Endodermal cell (in vitro differentiated cells): ENCODE results near the gene MFRP. TPM values are rescaled to one million over a fixed set of nuclear protein-coding genes. Genes with fewer than 3 reads are reported as not detected.

ENCODE experiments used
- DNase-seq: peaks from one replicate; pipeline ENCODE4 v3.0.0-alpha.2; 2017
- H3K27ac ChIP-seq: 2 replicates; pipeline ENCODE4 v1.5.1; 2013; ENCODE audit warnings: mild to moderate bottlenecking, low read depth, low read length, moderate library complexity
- H3K27me3 ChIP-seq: 2 replicates; pipeline ENCODE4 v1.6.1; 2013; ENCODE audit warnings: mild to moderate bottlenecking, low read length, moderate library complexity; ENCODE audit not compliant: insufficient read depth, control insufficient read depth, poor library complexity, severe bottlenecking
- H3K36me3 ChIP-seq: 2 replicates; pipeline ENCODE4 v1.7.0; 2013; ENCODE audit warnings: mild to moderate bottlenecking, low read length, moderate library complexity; ENCODE audit not compliant: control insufficient read depth, insufficient read depth
- H3K4me1 ChIP-seq: one replicate; pipeline ENCODE4 v1.7.0; 2013; ENCODE audit warnings: low read length; ENCODE audit not compliant: control insufficient read depth, insufficient read depth
- H3K4me3 ChIP-seq: 2 replicates; pipeline ENCODE4 v1.5.1; 2013; ENCODE audit warnings: mild to moderate bottlenecking, low read length, moderate library complexity
- H3K9ac ChIP-seq: 2 replicates; pipeline ENCODE4 v1.6.1; 2013; ENCODE audit warnings: mild to moderate bottlenecking, low read length, moderate library complexity; ENCODE audit not compliant: poor library complexity, severe bottlenecking; ENCODE audit errors: extremely low read depth
- H3K9me3 ChIP-seq: 2 replicates; pipeline ENCODE4 v1.6.1; 2013; ENCODE audit warnings: mild to moderate bottlenecking, low read length, moderate library complexity; ENCODE audit not compliant: control insufficient read depth
- H3K27ac Mint-ChIP-seq: 2 replicates; pipeline ENCODE4 v1.8.0; 2020; ENCODE audit warnings: mixed read lengths
- H3K27me3 Mint-ChIP-seq: 2 replicates; pipeline ENCODE4 v1.8.0; 2021; ENCODE audit warnings: mild to moderate bottlenecking, mixed read lengths; ENCODE audit not compliant: insufficient read depth
- H3K36me3 Mint-ChIP-seq: 2 replicates; pipeline ENCODE4 v1.8.0; 2020; ENCODE audit warnings: low read depth, mixed read lengths
- H3K4me1 Mint-ChIP-seq: 2 replicates; pipeline ENCODE4 v1.8.0; 2020; ENCODE audit warnings: mixed read lengths
- H3K4me3 Mint-ChIP-seq: 2 replicates; pipeline ENCODE4 v1.8.0; 2020; ENCODE audit warnings: mild to moderate bottlenecking, moderate library complexity, mixed read lengths
- H3K9me3 Mint-ChIP-seq: 2 replicates; pipeline ENCODE4 v1.8.0; 2020; ENCODE audit warnings: mild to moderate bottlenecking, mixed read lengths
- CTCF ChIP-seq: fragments of 200-600 bp; sonication (generic); conservative IDR thresholded peaks from 2 replicates; pipeline ENCODE4 v1.5.0; 2021; ENCODE audit warnings: antibody characterized with exemption, mild to moderate bottlenecking
- WGBS, 2 experiments: methylation state at CpG; one replicate each; pipeline versions ENCODE4 v1.1.5 to v1.1.7; 2013; ENCODE audit warnings: missing lambda C conversion rate in 2 of 2, mixed read lengths in 1 of 2; ENCODE audit not compliant: insufficient coverage in 1 of 2, insufficient read length in 1 of 2; 5-methylcytosine and 5-hydroxymethylcytosine counted together
- total RNA-seq, 2 donors: library from RNA; stranded (reverse); fragmentation: NEBNext Ultra II Directional in 1 of 2; extraction: Animal tissue kit (Norgen Biotek cat#: 25700) in 1 of 2; gene quantifications; 2 replicates in 1 of 2; 3 replicates in 1 of 2; pipeline ENCODE4 v1.2.1, GENCODE V29; 2021

Gene MFRP
- total RNA-seq, 2 donors from 2014 or later = not detected

DNA sequence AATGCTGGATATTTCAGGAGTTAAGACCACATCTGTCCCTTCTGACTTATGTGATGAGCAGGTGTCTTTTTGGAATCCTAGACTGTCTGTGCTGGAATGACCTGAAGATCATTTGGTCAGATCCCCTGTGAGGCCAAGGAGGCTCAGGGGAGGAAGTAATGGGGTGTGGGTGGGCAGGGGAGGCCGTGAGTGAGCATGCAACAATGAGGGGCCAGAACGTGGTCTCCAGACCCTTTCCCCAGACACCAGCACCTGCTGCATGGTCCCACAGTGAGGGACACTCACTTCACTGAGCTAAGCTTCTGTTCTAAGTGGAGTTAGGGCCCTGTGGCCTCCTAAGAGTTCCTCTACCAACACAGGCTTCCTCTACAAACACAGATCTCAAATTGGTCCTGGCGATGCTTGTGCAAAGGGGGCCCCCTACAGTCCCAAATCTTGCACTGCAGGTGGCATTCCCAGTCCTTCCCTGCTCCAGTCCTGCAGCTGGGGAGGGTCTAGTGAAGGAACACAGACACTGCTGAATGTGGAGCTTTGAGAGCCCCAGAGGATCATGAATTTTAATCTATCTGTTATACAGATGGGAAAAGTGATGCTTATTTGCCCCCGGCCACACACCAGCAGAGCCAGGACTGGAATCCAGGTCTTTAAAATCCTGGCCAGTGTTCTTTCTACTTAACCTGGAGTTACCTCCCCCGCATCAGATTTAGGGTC lies 27.6 kb upstream of the MFRP start:
- Mint-ChIP-seq H3K27me3 (no peaks in the 10 kb centered on the region), H3K4me1 (peaks cover 72% of the 10 kb centered on the region), H3K36me3 (peaks cover 18% of the 10 kb centered on the region), H3K9me3 (no peaks in the 10 kb centered on the region), H3K27ac (no peak overlapping the region), H3K4me3 (no peak overlapping the region)
- Histone ChIP-seq H3K9ac (no peak overlapping the region), H3K4me3 (peak overlapping the region; percentile 11), H3K27ac (no peak overlapping the region), H3K4me1 (peaks cover 45% of the 10 kb centered on the region), H3K36me3 (peaks cover 39% of the 10 kb centered on the region), H3K27me3 (no peaks in the 10 kb centered on the region), H3K9me3 (no peaks in the 10 kb centered on the region)
- TF ChIP-seq CTCF = peak; percentile 95
- WGBS, 2 experiments = 40 to 49% methylated on average over 1 to 5 of the region's 5 CpGs
- DNase-seq = peak; percentile 97

DNA sequence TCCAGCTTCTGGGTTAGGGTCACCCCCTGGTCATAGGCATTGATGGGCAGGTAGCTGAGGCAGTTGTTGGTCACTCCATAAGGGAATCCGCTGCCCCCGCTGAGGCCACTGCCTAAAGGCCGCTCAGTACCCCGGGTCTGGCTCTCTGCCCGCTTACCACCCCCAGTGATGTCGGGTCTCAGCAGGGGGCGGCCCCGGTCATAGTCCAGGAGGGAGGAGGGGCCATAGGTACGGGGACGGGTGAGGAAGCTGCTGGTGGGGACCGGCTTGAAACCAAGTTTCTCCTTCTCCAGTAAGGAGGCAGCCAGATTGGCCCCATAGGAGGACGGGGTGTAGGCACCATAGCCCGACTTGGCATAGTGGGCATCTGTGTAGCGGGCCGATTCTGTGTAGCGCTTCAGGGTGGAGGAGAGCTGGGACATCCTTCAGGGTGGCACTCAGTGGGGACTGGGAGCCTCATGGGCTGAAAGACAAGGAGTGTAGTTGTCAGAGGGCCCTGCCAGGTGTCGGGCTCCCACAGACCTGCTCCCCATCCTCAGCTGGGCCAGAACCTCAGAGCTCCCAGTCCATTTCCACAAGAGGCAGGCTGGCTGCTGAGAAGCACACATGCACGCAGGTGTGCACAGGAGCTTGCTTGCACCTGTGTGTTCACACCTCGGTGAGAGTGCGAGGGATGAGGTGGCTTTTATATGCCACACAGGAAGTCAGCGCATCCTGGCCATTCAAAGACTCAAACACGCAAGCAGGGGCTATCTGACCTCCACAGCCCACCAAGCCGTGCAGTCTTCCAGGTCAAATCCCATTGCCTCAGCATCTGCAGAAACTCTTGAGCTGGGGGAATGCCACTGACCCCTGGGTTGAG lies 26.8 kb upstream of the MFRP start:
- no peak for TF ChIP-seq CTCF
- H3K36me3 ChIP-seq = peaks cover 39% of the 10 kb centered on the region
- no peak overlapping the region for H3K4me3 ChIP-seq
- peaks cover 50% of the 10 kb centered on the region for H3K4me1 ChIP-seq
- Mint-ChIP-seq H3K4me1 (peaks cover 72% of the 10 kb centered on the region), H3K4me3 (no peak overlapping the region), H3K36me3 (peaks cover 18% of the 10 kb centered on the region), H3K27me3 (no peaks in the 10 kb centered on the region), H3K27ac (no peak overlapping the region), H3K9me3 (no peaks in the 10 kb centered on the region)
- DNase-seq = no peak
- no peak overlapping the region for H3K27ac ChIP-seq
- H3K9ac ChIP-seq = no peak overlapping the region
- 89 to 92% methylated on average over 14 to 23 of the region's 23 CpGs for WGBS, 2 experiments
- H3K27me3 ChIP-seq = no peaks in the 10 kb centered on the region
- H3K9me3 ChIP-seq = no peaks in the 10 kb centered on the region

DNA sequence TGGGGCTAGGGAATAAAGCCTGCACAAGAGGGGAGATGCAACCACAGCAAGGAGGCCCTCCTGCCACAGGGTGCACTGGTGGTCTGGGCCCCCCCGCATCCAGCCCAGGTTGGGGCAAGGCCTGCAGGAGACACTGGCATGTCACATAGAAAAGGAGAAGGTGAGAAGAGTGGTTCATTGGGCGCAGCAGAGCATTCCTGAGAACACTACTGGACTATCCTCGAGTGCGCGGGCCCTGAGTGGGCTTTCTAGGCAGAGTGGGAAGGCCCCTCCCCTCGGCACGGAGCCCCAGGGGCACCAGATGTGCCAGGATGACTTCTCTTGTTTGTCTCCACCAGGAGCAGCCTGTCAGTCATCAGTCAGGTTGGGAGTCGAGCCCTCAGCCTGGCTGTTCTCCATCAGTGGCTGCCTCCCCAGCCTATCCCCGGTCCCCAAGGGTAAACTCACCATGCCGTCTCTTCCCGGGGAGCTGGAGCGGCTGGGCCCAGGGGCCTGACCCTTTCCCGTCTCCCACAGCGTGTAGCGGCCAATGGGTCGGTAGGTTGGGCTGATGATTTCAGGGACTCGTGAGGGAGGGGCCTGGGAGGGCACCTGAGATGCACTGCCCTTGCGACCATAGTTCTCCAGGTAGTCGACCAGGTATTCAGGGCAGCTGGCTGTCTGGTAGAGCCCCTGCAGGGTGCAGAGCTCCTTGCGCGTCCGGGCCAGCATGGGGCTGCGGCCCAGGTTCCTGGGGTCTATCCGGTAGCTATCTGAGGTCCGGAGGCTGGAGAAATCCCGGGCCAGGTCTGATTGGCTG lies 26.0 kb upstream of the MFRP start:
- H3K27me3 Mint-ChIP-seq = no peaks in the 10 kb centered on the region
- H3K27ac ChIP-seq = no peak overlapping the region
- no peaks in the 10 kb centered on the region for H3K9me3 ChIP-seq
- peaks cover 18% of the 10 kb centered on the region for H3K36me3 Mint-ChIP-seq
- H3K4me1 Mint-ChIP-seq = peaks cover 68% of the 10 kb centered on the region
- H3K4me3 ChIP-seq = no peak overlapping the region
- no peaks in the 10 kb centered on the region for H3K27me3 ChIP-seq
- no peak for TF ChIP-seq CTCF
- peaks cover 43% of the 10 kb centered on the region for H3K4me1 ChIP-seq
- WGBS, 2 experiments = 93 to 95% methylated on average over 18 to 26 of the region's 26 CpGs
- no peaks in the 10 kb centered on the region for H3K9me3 Mint-ChIP-seq
- H3K36me3 ChIP-seq = peaks cover 44% of the 10 kb centered on the region
- no peak overlapping the region for H3K9ac ChIP-seq
- no peak overlapping the region for H3K4me3 Mint-ChIP-seq
- DNase-seq = peak; percentile 36
- no peak overlapping the region for H3K27ac Mint-ChIP-seq
